HEK293T (cell line): ENCODE results near the gene TPM1.

Source experiments
- ARNT ChIP-seq: fragments of 450-650 bp; IDR thresholded peaks from 2 replicates; pipeline ENCODE4 v1.6.1; 2017; ENCODE audit warnings: mild to moderate bottlenecking
- BHLHE40 ChIP-seq: fragments of 450-650 bp; IDR thresholded peaks from 2 replicates; pipeline ENCODE4 v1.6.1; 2016; ENCODE audit warnings: mild to moderate bottlenecking, moderate library complexity, borderline replicate concordance
- CTBP1 ChIP-seq: fragments of 450-650 bp; IDR thresholded peaks from 2 replicates; pipeline ENCODE4 v1.6.1; 2016; ENCODE audit warnings: borderline replicate concordance
- ELF4 ChIP-seq: fragments of 450-650 bp; IDR thresholded peaks from 2 replicates; pipeline ENCODE4 v1.6.1; 2017; ENCODE audit warnings: antibody characterized with exemption
- FOXK2 ChIP-seq: fragments of 450-650 bp; IDR thresholded peaks from 2 replicates; pipeline ENCODE4 v1.6.1; 2016; ENCODE audit warnings: mild to moderate bottlenecking
- FOXM1 ChIP-seq: fragments of 450-650 bp; IDR thresholded peaks from 2 replicates; pipeline ENCODE4 v1.6.1; 2017; ENCODE audit warnings: mild to moderate bottlenecking, borderline replicate concordance
- NFRKB ChIP-seq: fragments of 450-650 bp; IDR thresholded peaks from 2 replicates; pipeline ENCODE4 v1.6.1; 2016; ENCODE audit warnings: mild to moderate bottlenecking, moderate library complexity
- SP1 ChIP-seq: fragments of 450-650 bp; IDR thresholded peaks from 2 replicates; pipeline ENCODE4 v1.6.1; 2017
- SUZ12 ChIP-seq: fragments of 450-650 bp; IDR thresholded peaks from 2 replicates; pipeline ENCODE4 v1.6.1; 2016; ENCODE audit warnings: mild to moderate bottlenecking
- ZNF384 ChIP-seq: fragments of 450-650 bp; IDR thresholded peaks from 2 replicates; pipeline ENCODE4 v1.6.1; 2016

- no peak for TF ChIP-seq ZNF384
- TF ChIP-seq CTBP1, result no peak
- no peak for TF ChIP-seq NFRKB
- no peak for TF ChIP-seq ELF4
- no peak for TF ChIP-seq ARNT
- no peak for TF ChIP-seq FOXM1
- no peak for TF ChIP-seq FOXK2
- no peak for TF ChIP-seq SUZ12
- TF ChIP-seq BHLHE40, result no peak
- TF ChIP-seq SP1, result no peak
Observed at GRCh38 chr15:63090887-63091286, 48.3 kb downstream of the TPM1 start.
